HTR-8/SVneo (cell line): Measurements from ENCODE around the gene SALL3.

Experiments used
- DNase-seq: peaks from one replicate; pipeline ENCODE4 v3.0.0; 2011; ENCODE audit warnings: low spot score, mixed read lengths; ENCODE audit not compliant: insufficient read length
- FAIRE-seq: peaks from 2 replicates; lab custom pipeline; 2011; peaks lifted over from hg19 to GRCh38; lab: Jason Lieb, UNC

SALL3 gene

GRCh38 chr18:79048245-79048632, 68.6 kb downstream of the SALL3 start:
- no peak for FAIRE-seq
- DNase-seq: no peak

GRCh38 chr18:79049506-79049905, 69.9 kb downstream of the SALL3 start:
- FAIRE-seq: no peak

More at GRCh38 chr18:79049506-79049905, 69.9 kb downstream of the SALL3 start:
- no peak for DNase-seq
